NCI-H345 (cell line): Measurements from ENCODE around the gene CRELD2.

Experiments used
- DNase-seq: peaks from one replicate; lab custom pipeline; 2025; lab: John Stamatoyannopoulos, UW

CRELD2 gene

DNA sequence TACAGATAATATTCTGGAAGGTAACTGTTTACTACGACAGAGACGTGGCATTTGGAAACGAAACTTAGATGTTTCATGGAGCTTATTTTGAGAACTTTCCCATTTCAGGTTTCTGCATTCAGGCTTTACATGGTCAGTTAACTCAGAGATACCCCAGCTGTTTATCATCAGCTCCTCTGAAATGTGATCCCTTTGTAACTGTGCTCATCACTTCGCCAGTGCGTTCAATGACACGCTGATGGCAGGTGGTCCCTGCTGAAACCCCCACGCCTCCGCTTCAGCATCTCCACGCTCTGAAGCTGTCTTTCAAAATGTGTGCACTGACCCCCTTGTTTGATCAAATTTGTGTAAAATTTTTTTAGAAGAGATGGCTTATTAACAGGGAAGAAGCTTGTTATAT, 30.7 kb upstream of the CRELD2 start:
- no peak for DNase-seq

DNA sequence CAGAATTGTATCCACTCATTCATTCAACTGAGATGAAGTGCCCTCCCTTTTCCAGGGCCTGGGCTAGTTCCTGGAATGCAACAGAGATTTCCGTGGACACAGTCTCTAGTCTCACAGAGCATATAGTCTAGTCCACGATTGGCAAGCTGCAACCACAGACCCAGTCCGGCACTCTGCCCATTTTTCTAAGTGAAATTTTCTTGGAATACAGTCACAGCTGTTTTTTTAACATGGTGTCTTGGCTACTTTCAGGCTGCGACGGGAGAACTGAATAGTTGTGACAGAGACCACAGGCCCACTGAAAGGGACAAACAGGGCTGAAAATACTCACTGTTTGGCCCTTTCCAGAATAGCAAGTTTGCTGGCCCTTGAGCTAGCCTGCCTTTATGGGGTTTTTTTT, 29.4 kb upstream of the CRELD2 start:
- DNase-seq, result no peak

DNA sequence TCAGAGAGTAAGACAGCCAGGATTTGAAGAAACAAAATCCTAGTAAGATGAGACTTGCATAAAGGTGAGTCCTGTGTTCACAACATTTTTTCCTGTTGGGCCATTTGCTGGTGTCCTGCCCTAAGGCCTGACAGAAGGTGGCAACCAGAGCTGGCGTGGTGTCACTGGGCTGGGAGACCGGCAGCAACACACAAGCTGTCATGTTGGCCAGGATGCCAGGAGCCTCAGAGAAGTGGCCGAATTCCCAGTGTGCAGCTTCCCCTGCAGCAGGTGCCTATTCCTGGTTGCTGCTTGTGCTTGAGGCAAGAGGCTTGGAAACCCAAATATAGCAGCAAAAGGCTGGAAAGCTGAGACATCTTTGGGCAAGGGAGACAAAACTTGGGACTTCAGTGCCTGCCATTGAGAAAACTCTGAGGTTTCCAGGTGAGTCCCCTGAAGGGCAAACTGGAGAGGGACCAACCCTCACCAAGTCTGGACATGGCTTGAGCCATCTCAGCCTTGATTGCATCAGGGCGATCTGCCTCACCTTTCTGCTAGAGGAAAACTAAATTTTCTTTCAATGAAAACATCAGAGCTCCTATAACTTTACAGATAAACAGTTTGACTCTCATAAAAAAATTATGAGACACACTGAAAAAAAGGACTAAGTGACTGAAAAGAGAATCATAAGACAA, 26.1 kb upstream of the CRELD2 start:
- no peak for DNase-seq

DNA sequence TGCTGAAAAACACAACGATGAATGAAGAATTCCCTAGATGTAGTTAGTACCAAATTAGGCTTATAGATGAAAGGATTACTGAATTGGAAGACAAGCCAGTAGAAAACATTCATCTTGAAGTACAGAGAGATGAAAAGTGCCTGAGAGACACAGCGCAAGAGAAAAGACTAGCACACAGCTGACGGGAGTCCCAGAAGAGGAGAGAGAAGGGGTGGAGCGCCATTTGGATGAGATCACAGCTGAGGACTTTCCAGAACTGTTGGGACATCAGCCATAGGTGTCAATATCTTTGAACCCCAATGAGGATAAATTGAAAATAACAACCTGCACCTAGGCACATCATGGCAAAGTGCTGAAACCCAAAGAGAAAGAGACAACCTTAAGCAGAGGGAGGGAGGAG, 25.4 kb upstream of the CRELD2 start:
- no peak for DNase-seq

DNA sequence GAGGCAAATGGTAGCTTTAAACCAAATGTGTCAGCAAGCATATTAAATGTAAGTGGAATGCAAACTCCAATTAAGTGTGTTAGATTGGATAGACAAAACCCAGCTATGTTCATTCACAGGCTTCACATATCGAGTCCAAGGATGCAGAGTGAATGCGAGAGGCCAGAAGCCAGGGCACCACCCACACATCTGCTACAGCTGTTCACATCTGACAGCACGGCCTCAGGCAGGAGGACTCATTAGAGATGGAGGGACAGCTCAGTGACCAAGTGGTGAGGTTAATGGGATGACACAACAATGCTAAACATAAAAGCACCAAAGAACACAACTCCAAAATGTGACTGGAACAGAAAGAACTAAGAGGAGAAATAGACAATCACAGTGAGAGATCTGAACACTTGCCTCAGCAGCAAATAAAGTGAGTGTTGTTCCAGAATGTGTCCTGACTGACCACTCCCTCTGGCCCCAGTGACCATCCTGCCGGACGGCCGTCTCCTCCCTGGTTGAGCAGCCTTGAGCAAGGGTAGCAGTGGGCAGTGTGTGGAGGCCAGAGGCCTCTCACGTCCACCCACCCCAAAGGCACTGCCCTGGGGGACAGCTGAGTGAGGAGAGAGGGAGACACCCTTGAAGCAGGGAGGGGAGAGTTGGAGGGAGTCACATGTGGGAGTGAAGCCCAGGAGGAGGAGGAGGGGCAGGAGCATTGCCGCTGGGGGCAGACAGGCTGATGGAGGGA, 23.9 kb upstream of the CRELD2 start:
- DNase-seq, result no peak

DNA sequence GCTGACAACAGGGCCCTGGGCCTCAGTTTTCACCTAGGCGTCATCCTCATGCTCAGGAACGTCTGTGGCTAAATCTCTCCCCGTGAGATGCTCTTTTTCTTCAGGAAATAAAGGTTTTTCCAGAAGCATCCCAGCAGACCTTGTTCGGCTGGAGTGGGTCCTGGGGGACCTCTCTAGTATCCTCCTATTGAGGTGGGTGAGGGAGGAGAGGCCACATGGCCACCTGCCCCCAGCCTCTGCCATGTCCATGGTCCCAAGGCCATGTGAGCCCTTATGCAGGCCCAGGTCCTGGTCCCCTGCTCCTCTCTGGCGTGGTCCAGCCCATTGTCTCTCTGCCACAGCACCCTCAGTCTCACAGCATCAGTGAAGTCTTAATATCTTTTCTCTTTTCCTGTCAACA, 22.2 kb upstream of the CRELD2 start:
- DNase-seq, result no peak

DNA sequence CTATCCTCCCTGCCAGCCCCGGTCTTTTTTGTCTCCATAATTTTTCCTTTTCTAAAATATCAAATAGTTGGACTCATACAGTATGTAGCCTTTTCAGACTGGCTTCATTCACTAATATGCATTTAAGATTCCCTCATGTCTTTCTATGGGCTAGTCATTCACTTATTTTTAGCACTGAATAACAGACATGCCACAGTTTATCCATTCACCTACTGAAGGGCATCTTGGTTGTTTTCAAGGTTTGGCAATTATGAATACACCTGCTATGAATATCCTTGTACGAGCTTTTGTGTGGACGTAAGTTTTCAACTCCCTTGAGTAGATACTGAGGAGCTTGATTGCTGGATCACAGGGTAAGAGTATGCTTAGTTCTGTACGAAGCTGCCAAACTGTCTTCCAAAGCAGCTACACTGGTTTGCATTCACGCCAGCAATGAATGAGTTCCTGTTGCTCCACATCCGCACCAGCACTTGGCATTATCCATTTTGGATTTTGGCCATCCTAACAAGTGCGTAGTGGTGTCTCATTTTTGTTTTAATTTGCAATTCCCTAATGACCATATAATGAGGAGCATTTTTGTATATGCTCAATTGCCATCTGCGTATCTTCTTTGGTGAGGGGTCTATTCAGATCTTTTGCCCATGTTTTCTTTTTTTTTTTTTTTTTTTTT, 21.3 kb upstream of the CRELD2 start:
- no peak for DNase-seq

DNA sequence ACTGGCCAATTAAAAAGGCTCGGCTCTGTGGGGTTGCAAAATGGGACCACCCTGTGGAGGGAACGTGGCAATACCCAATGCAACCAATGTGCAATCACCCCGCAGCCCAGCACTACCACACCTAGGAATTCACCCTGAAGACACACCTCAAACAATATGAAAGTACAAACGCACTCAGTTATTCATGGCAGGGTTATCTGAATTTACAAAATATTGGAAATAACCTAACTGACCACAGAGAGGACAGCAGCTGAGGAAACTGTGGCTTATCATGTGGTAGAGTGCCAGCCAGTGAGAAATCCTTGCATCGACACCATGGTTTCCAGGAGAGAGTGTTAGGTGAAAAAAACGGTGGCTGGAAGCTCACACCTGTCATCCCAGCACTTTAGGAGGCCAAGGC, 18.9 kb upstream of the CRELD2 start:
- DNase-seq, result no peak

DNA sequence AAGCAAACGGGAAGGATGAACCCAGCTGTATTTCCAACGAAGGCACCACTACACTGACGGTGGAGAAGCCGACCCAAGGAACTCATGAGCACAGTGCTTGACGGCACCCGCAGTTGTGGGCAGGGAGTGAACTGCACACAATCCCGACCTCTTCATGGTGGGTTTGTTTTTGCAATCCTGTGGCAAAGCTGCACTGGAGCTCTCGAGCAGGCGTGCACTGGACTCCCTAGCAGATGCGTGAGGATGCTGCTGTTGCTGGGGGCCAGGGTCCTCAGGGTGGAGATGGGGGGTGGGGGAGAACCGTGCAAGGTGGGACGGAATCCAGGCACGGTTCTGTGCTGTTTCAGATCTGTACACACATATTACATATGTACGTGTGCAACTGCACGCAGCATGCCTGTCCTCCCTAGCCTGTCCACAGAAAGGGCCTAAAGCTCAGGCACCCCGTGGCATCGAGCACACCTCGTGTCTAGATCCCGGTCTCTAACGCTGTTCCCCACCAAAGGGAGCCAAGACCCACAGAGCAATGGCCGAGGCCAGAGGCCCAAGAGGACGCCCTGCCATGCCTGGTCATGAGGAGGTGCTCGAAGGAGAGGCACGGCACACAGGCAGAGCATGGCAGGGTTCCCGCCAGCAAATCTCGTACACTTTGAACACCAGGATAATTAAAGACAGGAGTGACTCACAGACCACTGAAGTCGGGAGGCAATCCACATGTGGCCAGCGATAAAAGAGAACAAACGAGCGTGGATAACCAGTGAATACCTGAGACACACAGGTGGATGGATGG, 17.8 kb upstream of the CRELD2 start:
- no peak for DNase-seq

DNA sequence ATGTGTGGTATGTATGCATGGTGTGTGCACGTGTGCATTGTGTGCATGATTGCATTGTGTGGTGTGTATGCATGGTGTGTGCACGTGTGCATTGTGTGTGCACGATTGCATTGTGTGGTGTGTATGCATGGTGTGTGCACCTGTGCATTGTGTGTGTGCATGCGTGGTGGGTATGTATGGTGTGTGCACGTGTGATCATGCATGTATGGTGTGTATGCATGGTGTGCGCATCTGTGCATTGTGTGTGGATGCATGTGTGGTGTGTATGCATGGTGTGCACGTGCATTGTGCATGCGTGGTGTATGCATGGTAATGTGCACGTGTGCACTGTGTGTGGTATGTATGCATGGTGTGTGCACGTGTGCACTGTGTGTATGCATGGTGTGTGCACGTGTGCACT, 17.0 kb upstream of the CRELD2 start:
- DNase-seq, result no peak

DNA sequence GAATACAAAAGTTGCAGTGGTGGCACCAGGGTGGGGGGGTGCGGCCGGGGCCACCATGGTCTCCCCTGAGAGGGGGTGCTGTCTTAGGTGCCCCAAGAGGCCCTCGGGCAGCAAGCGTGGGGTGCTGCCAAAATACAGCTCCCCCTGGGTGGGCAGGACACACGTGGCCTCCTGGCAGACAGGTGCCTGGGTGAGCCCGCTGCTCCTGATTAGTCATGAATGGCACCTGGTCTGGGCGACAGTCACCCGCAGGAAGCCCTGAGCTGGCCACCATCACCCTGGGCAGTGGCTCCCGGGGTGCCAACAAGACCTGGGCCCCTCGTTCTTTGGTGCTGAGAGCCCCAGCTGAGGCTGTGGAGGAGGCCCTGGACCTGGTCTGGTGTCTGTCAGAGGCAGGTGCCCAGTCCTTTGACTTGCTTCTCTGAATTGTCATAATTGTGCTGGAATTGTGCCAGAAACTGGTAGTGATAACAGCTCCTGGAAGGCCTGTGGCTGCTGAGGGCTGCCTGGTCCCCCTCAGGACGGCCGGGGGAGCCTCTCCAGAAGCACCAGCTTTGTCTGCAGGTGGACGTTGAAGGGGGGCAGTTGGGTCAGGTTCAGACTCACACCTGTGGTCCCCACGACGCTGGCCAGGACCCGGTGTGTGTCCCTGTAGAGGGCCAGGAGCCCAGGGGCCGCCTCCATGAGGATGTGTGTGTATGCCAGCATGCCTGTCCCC, 15.0 kb upstream of the CRELD2 start:
- DNase-seq, result peak; percentile 62

DNA sequence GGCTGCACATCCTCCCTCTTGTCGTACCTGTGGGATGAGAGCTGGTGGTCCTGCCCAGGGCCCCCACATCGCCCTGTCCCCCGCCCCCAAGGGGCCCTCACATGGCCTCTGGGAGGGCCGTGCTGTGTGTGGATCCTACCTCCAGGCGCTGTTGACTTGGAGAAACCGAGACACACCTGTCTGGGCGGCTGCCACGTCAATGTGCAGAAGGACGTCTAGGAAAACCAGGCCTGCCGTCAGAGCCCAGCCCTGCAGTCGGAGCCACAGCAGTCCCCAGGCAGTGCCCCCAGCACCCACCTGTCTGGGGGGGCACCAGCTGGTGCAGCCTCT, 14.4 kb upstream of the CRELD2 start:
- DNase-seq, result no peak

DNA sequence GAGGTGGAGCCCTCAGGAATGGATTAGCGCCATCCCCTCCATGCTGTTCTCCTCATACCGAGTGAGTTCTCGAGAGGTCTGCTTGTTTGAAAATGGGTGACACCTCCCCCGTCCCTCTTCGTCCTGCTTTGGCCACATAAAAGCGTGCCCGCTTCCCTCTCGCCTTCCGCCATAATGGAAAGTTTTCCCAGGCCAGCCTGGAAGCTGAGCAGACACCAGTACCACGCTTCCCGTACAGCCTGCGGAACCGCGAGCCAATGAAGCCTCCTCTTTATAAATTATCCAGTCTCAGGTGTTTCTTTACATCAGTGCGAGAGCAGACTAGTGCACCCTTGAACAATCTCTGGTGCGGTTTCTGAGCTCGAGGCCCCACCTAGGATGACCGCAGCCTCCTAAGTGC, 13.0 kb upstream of the CRELD2 start:
- DNase-seq, result no peak

DNA sequence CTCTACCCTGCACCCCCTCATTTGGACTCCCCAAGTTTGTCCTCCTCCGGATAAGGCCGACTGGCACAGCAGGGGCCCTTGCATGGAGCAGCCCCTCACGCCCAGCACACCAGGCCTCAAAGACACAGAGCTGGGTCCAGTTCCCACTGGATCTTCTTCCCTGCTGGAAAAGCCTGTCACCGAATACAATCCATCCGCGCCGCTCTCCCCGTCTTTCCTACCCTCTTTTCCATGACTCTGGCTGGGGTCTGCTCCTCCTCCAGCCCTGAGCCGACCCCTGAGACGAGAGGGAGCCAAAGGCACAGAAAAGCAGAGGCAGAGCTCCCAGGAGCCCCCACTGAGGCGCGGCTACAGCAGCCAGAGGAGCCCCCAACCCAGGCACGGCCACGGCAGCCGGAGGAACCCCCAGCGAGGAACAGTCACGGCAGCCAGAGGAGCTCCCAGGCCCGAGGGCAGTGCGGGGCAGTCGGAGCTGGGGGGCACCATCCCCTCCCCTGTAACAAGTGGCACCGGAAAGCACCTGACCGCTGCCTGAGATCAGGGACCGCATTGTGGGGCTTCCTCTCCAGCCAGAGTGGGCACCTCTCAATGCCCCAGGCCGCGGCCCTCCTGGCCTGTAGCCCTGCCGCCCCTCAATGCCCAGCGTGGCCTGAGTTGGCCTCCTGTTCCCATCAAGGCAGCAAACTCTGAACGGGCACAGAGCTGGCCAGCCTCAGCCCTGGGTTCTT, 12.2 kb upstream of the CRELD2 start:
- DNase-seq, result no peak

DNA sequence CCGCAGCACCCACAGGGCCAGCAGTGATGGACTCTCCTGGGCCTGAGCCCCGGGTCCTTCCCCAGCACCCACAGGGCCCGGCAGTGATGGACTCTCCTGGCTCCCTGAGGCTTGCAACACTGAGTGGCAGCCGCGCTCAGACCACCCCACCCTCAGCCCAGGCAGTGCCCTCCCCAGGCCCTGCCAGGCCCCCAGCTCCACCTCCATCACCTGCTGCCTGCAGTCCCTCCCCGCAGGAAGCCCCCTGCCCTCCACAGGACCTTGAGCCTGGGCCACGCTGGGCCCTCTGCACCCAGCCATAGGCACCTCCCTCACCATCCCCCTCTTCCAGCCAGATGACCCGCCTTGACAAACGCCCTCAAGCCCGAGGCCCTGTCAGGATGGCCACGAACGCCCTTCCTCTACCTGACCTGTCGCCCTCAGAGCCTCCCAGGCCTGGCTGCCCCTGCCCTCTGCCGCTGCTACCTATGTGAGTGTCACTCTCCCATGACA, 11.6 kb upstream of the CRELD2 start:
- DNase-seq, result no peak

DNA sequence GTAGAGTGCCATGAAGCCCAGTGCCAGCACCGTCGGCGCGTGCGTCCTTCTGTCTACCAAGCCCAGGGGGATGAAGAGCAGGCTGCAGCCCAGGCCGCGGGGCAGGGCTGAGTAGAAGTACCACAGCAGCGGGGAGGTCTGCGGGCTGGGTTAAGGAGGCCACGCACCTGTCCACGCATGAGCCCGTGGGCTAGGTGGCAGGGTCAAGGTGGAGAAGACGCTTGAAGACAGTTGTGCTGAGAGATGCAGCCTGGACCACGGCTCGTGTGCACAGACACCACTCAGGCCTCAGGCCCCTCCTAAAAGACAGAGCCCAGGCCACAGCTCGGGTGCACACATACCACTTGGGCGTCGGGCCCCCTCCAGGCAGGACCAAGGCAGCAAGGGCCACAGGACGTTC, 10.6 kb upstream of the CRELD2 start:
- no peak for DNase-seq

DNA sequence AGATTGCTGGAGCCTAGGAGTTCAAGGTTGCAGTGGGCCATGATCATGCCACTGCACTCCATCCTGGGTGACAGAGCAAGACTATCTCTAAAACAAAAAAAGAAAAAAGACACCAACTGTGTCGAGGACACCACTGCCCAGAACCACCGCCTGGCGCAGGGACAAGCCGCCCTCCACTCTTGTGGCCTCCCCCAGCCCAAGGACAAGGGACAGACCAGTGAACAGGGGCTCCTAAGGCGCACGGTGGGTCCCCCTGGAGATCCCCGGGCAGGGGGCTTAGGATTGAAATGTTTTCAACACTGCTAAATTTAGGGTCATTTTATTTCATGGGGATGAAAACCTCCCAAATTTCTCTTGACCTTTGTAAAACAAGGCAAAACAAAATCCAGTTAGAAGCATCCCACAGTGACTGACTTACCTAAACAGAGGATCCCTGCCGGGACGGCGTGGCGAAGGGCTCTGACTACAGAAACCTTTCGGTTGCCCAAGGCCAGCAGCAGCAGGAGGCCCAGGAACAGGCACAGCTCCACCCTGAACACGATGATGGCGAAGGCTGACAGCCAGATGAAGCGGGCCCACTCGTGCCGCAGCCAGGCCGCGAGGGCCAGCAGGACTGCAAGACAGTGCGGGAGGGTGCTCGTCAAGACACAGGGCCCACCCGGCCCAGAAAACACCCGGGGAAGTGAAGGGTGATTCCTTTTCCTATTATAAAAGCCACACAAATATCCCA, 8.8 kb upstream of the CRELD2 start:
- no peak for DNase-seq

DNA sequence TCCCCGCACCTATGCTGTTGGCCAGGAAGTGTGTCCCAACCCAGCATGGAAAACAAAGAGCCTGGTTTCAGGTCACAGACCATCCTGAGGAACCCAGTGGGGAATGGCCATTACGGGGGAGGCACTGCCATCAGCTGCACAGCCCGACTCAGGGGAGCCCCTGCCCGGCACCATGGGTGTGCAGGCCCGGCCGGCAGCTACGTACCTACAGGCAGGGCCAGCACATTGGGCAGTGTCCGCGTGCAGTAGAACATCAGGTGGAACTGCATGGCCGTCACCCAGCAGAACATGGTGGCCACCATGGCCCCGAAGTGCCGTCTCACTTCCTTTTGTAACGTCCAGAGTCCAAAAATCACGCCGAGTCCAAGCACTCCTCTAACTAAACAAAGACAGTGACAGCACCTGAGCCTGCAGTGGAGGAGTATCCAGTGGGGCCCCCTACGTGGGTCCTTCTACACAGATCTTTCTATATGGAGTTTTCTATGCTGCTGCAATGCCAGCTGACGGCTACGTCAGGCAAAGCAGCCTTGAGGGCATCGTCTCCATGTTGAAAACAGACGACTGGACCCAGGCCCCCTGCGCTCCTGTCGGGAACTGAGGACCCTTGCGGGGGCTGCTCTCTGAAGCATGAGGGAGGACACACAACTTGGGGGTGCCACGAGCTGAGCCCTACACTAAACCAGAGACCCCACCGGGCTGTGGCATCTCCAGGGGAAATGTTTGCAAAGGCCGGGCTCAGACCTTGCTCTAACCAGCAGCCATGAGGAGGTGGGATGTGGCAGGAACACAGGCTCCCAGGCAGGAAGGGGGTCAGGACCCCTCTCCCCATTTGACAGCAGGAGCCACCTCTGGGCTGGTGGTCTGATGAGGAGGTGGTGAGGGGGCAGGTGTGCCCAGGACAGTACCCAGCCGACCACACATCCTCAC, 7.9 kb upstream of the CRELD2 start:
- no peak for DNase-seq

DNA sequence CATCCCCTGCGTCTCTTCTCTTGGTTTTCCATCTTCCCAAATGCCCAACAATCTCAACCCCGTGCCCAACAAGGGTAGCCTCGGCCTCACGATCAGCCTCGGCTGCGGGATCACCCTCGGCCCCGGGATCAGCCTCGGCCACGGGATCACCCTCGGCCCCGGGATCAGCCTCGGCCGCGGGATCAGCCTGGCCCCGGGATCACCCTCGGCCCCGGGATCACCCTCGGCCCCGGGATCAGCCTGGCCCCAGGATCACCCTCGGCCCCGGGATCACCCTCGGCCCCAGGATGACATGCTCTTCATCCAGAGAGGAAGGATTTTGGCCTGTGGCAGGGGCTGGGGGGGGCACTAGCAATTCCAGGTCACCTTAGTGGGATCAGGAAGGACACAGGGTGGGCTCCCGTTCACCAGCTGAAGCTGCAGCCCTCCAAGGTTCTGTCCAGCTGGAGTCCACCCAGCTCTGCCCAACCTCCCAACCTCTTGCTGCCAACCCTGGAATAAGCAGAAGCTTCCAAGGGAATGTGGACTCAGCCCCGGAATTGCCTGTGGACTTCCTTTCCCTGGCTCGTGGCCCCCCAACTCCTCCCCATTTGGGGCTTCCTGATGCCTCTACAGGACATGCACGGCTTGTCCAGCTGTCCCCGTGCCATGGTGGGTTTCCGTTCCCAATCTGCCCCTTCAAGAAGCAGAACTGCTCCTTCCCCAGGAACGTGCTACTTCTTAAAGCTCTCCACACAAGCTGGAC, 6.4 kb upstream of the CRELD2 start:
- DNase-seq, result no peak
